IgD-negative memory B cell (primary cell): Measurements from ENCODE around the gene MED9. TPM values are rescaled to one million over a fixed set of nuclear protein-coding genes. Genes with fewer than 3 reads are reported as not detected.
A peak's percentile ranks its signal among the peaks of the same experiment; 100 is the strongest.
"Not testable (repeated sequence)": the region's sequence is repeated elsewhere in the genome, so short reads cannot be mapped to it uniquely, and the experiment has no call there.

Experiments used
- H3K27ac Mint-ChIP-seq, 3 donors: one replicate each; pipeline ENCODE4 v1.8.0; 2020 to 2022; ENCODE audit warnings: mild to moderate bottlenecking in 3 of 3, mixed read lengths in 3 of 3, moderate library complexity in 1 of 3
- H3K27me3 Mint-ChIP-seq: one replicate; pipeline ENCODE4 v1.8.0; 2021; ENCODE audit warnings: mixed read lengths
- H3K36me3 Mint-ChIP-seq: one replicate; pipeline ENCODE4 v1.8.0; 2020; ENCODE audit warnings: mild to moderate bottlenecking, mixed read lengths
- H3K4me1 Mint-ChIP-seq, 3 donors: one replicate each; pipeline ENCODE4 v1.8.0; 2020 to 2022; ENCODE audit warnings: mixed read lengths in 3 of 3, mild to moderate bottlenecking in 1 of 3
- H3K4me3 Mint-ChIP-seq, 4 donors: one replicate each; pipeline ENCODE4 v1.8.0; 2020 to 2022; ENCODE audit warnings: mild to moderate bottlenecking in 4 of 4, mixed read lengths in 4 of 4, moderate library complexity in 3 of 4
- H3K9me3 Mint-ChIP-seq, 3 donors: one replicate each; pipeline ENCODE4 v1.8.0; 2020 to 2021; ENCODE audit warnings: mixed read lengths in 3 of 3, mild to moderate bottlenecking in 1 of 3
- polyA plus RNA-seq: library from polyadenylated mRNA; unstranded; fragments of 300-500 nt; fragmentation: Illumina TruSeq; gene quantifications from one replicate; pipeline ENCODE4 v1.2.3, GENCODE V29; 2021

The MED9 gene
- polyA plus RNA-seq, 1 donor from 2014 or later: 18.1 TPM

- Mint-ChIP-seq H3K36me3 (no peaks in the 10 kb centered on the region), H3K9me3 (no peaks in the 10 kb centered on the region), H3K27ac (no peak overlapping the region), H3K4me1 (no peaks in the 10 kb centered on the region), H3K4me3 (no peak overlapping the region), H3K27me3 (peaks cover 2% of the 10 kb centered on the region)
Observed at GRCh38 chr17:17466511-17466910, 10.3 kb upstream of the MED9 start.

- H3K36me3 Mint-ChIP-seq: no peaks in the 10 kb centered on the region
- H3K4me1 Mint-ChIP-seq: no peaks in the 10 kb centered on the region
- H3K27ac Mint-ChIP-seq: no peak overlapping the region
- no peak overlapping the region for H3K4me3 Mint-ChIP-seq
- H3K27me3 Mint-ChIP-seq: peaks cover 2% of the 10 kb centered on the region
- no peaks in the 10 kb centered on the region for H3K9me3 Mint-ChIP-seq
Observed at GRCh38 chr17:17467016-17467415, 9.8 kb upstream of the MED9 start.

DNA sequence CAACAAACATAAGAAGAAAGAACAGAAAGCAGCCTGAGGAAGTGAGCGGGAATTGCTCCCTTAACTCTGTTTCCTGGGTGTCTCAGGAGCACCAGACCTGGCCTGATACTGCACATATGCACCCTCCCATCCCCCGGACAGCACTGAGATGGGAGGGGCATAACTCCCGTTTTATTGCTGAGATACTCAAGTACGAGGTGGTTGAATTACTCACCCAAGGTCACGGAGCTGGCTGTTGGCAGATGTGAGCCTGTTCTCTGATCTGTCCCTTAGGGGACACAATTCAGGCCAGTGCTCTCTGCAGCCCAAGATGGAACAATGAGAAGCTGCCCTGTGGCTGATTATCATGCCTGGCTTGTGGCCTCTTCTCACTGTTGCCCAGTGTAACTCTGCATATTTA lies 9.1 kb upstream of the MED9 start:
- Mint-ChIP-seq H3K4me1 (no peaks in the 10 kb centered on the region), H3K4me3 (no peak overlapping the region), H3K27ac (no peak overlapping the region)

DNA sequence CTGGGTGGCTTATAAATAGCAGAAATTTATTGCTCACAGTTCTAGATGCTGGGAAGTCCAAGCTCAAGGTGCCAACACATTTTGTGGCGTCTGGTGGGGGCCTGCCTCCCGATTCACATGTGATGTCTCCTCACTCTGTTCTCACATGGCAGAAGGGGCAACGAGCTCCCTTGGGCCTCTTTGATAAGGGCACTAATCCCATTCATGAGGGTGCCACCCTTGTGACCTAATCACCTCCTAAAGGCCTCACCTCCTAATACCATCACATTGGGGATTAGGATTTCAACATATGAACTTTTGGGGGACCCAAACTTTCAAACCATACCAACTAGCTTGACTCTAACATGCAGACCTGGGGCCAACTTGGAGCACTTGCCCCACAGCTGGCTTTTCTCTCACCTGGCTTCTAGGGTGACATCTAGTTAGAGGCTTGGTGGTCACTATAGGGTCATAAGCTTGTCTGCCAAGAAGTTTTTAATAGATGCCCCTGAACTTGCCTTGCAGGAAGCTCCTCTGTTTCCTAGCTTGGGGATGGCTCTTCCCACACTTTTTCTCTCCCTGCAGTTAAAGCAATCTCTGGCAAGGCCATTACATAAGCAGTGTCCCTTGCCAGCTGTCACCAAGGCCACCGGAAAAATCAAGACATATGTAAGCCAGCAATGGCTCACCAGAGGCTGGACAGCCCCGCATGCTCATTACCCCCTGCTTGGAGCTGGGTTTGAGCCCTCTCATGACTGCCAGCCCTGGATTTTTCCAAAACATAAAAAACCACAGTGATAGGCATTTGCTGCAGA lies 8.4 kb upstream of the MED9 start:
- Mint-ChIP-seq H3K4me3 (no peak overlapping the region), H3K27ac (no peak overlapping the region), H3K27me3 (peaks cover 4% of the 10 kb centered on the region), H3K36me3 (no peaks in the 10 kb centered on the region), H3K4me1 (no peaks in the 10 kb centered on the region), H3K9me3 (no peaks in the 10 kb centered on the region)

More for the DNA sequence above, 9.1 kb upstream of the MED9 start:
- H3K9me3 Mint-ChIP-seq: no peaks in the 10 kb centered on the region
- peaks cover 2% of the 10 kb centered on the region for H3K27me3 Mint-ChIP-seq
- H3K36me3 Mint-ChIP-seq: no peaks in the 10 kb centered on the region

DNA sequence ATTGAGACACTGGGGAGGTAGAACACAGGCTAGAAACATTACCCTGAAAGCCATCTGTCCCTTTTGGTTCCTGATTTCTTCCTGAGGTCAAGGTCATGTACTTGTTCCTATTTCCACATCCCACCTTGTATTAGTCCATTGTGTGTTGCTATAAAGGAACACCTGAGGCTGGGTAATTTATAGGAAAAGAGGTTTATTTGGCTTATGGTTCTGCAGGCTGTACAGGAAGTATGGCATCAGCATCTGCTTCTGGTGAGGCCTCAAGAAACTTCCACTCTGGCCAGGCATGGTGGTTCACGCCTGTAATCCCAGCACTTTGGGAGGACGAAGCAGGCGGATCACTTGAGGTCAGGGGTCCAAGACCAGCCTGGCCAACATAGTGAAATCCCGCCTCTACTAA lies 7.4 kb upstream of the MED9 start:
- Mint-ChIP-seq H3K27ac (no peak overlapping the region), H3K4me3 (no peak overlapping the region), H3K9me3 (no peaks in the 10 kb centered on the region), H3K36me3 (no peaks in the 10 kb centered on the region), H3K4me1 (no peaks in the 10 kb centered on the region), H3K27me3 (peaks cover 2% of the 10 kb centered on the region)

DNA sequence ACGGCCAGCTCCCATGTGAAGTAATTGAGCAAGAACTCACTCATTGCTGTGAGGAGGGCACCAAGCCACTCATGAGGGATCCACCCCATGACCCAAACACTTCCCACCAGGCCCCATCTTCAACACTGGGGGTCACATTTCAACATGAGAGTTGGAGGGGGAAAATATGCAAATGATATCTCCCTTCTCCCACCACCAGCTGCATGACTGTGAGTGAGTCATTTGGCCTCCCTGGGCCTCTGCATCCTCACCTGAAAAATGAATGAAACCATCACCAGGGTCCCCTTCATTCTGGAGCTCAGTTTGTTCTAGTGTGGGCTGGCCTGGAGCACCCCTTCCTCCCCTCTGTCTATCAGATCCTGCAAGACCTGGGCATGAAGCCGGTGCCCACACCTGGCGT lies 6.8 kb upstream of the MED9 start:
- Mint-ChIP-seq H3K27me3 (peaks cover 2% of the 10 kb centered on the region), H3K27ac (no peak overlapping the region), H3K4me1 (no peaks in the 10 kb centered on the region), H3K9me3 (no peaks in the 10 kb centered on the region), H3K4me3 (no peak overlapping the region), H3K36me3 (no peaks in the 10 kb centered on the region)

DNA sequence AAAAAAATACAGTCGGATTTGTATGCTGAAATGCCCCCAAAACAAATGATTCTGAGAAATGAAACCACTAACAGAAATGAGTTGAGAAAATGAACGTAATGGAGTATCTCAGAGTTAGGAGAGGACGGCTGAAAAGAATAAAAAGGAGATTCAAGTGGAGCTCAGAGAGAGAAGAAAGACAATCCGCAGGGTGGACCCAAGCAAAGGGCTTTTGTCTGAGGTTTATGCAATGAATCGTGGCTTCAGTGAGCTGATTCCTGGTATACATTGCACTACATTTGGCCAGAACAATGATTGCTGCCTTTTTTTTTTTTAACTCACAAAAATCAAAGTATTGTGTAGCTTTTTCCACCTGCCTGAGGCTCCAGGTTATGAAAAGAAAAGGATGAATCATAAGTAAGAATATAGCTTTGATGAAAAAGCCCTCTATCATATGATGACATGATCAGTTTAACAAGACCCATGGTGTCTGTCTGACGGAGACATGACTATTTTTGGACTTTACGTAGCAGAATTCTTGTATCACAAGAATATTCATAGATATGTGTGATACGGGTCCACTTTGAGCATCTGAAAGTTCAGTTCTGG lies 4.4 kb upstream of the MED9 start:
- peak overlapping the region in 1 of 4 donors; percentile 48 for H3K4me3 Mint-ChIP-seq
- peaks cover 3 to 5% (median 4%) of the 10 kb centered on the region in 3 donors for H3K4me1 Mint-ChIP-seq
- peaks cover 2% of the 10 kb centered on the region for H3K27me3 Mint-ChIP-seq
- peak overlapping the region in 1 of 3 donors; percentile 33 for H3K27ac Mint-ChIP-seq
- peaks cover 0 to 1% (median 0%) of the 10 kb centered on the region in 3 donors for H3K9me3 Mint-ChIP-seq
- peaks cover 1% of the 10 kb centered on the region for H3K36me3 Mint-ChIP-seq

DNA sequence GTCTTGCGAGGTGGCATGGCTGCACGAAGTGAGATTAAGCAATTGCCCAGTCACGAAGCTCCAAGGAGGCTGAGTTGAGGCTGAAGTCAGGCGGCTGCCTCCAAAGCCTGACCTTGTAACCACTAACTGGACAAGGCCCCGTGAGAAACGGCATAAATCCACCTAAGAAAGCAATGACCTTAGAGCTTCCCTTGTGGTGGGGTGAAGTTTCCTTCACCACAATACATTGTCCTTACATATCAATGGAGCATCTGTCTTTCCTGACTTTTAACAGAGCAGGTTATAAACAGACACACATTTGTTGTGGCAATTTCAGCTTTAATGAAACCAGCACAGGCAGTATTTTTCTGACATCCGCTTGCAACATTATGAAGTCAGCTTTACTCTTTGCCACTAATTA lies 2.5 kb upstream of the MED9 start:
- H3K27ac Mint-ChIP-seq: peak overlapping the region in 1 of 3 donors; percentile 42
- peaks cover 0 to 1% (median 0%) of the 10 kb centered on the region in 3 donors for H3K9me3 Mint-ChIP-seq

GRCh38 chr17:17479209-17479608 lies 2.4 kb downstream of the MED9 start:
- peaks cover 0 to 1% (median 0%) of the 10 kb centered on the region in 3 donors for H3K9me3 Mint-ChIP-seq
- H3K27ac Mint-ChIP-seq: peak overlapping the region in 1 of 3 donors; percentile 69
- H3K4me1 Mint-ChIP-seq: peaks cover 16 to 32% (median 28%) of the 10 kb centered on the region in 3 donors
- peaks cover 1% of the 10 kb centered on the region for H3K36me3 Mint-ChIP-seq
- peak overlapping the region in 2 of 4 donors; percentile 8 to 92 for H3K4me3 Mint-ChIP-seq
- H3K27me3 Mint-ChIP-seq: no peaks in the 10 kb centered on the region

More for the DNA sequence above, 2.5 kb upstream of the MED9 start:
- peaks cover 1% of the 10 kb centered on the region for H3K36me3 Mint-ChIP-seq
- H3K4me1 Mint-ChIP-seq: peaks cover 8 to 13% (median 11%) of the 10 kb centered on the region in 3 donors
- peak overlapping the region in 1 of 4 donors; percentile 3 for H3K4me3 Mint-ChIP-seq
- peaks cover 2% of the 10 kb centered on the region for H3K27me3 Mint-ChIP-seq

DNA sequence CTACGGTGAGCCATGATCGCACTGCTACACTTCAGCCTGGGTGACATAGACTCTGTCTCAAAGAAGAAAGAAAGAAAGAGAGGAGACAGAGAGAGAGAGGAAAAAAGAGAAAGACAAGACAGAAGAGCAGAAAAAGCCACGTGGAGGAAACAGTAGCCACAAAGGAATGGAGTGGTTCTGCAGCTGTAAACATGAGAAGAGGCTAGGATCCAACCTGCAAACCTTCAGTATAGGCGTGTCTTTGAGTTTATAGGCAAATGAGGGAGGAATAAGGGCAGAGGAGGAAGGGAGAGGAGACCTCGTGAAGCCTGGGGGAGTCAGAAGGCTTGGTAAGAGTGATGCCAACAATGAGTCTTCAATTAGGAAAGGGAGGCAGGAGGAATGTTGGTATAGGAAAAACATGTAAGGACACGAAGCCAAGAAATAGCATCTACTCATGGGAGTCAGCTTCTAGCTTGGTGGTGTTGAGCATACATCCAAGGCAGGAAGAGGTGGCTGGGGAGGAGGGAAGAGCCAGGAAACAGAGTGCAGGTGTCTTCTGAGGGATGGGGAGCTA lies 3.9 kb downstream of the MED9 start:
- Mint-ChIP-seq H3K36me3 (peaks cover 3% of the 10 kb centered on the region), H3K4me3 (peak overlapping the region in 1 of 4 donors; percentile 13), H3K4me1 (peaks cover 16 to 32% (median 28%) of the 10 kb centered on the region in 3 donors), H3K9me3 (peaks cover 0 to 1% (median 0%) of the 10 kb centered on the region in 3 donors), H3K27me3 (no peaks in the 10 kb centered on the region), H3K27ac (peak overlapping the region in 2 of 3 donors; percentile 67 to 89)

GRCh38 chr17:17481860-17482259 lies 5.1 kb downstream of the MED9 start:
- no peak overlapping the region for H3K27ac Mint-ChIP-seq
- H3K9me3 Mint-ChIP-seq: no peaks in the 10 kb centered on the region
- no peaks in the 10 kb centered on the region for H3K27me3 Mint-ChIP-seq
- peak overlapping the region in 1 of 4 donors; percentile 19 for H3K4me3 Mint-ChIP-seq
- peaks cover 15 to 31% (median 28%) of the 10 kb centered on the region in 3 donors for H3K4me1 Mint-ChIP-seq
- peaks cover 3% of the 10 kb centered on the region for H3K36me3 Mint-ChIP-seq

- peaks cover 8 to 19% (median 17%) of the 10 kb centered on the region in 3 donors for H3K4me1 Mint-ChIP-seq
Observed at GRCh38 chr17:17484451-17484899, 7.7 kb downstream of the MED9 start.

DNA sequence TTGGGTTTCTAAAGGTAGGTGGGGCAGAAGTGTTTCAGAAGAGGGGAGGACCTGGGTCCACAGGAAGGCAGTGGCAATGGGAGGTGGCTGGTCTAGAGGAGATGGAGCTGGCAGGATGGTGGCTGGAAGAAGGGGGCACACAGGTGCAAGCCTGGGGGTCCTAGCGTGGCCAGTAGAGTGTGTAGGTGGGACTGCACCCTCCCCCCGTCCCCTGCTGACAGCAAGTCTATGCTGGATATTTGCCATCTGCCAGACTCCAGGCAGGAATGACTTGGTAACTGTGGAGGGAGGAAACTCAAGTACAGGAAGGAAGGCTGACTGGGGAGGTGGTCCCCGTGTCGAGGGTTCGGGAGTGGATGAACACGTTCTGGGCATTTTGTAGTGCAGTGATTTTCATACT lies 8.6 kb downstream of the MED9 start:
- Mint-ChIP-seq H3K27me3 (no peaks in the 10 kb centered on the region), H3K4me1 (peaks cover 6 to 17% (median 17%) of the 10 kb centered on the region in 3 donors), H3K36me3 (peaks cover 4% of the 10 kb centered on the region), H3K4me3 (no peak overlapping the region), H3K9me3 (no peaks in the 10 kb centered on the region), H3K27ac (no peak overlapping the region)

More at GRCh38 chr17:17484451-17484899, 7.7 kb downstream of the MED9 start:
- Mint-ChIP-seq H3K4me3 (no peak overlapping the region), H3K27me3 (no peaks in the 10 kb centered on the region), H3K9me3 (no peaks in the 10 kb centered on the region), H3K27ac (no peak overlapping the region), H3K36me3 (peaks cover 4% of the 10 kb centered on the region)

GRCh38 chr17:17486416-17486815 lies 9.6 kb downstream of the MED9 start:
- not testable (repeated sequence) for H3K27ac Mint-ChIP-seq

DNA sequence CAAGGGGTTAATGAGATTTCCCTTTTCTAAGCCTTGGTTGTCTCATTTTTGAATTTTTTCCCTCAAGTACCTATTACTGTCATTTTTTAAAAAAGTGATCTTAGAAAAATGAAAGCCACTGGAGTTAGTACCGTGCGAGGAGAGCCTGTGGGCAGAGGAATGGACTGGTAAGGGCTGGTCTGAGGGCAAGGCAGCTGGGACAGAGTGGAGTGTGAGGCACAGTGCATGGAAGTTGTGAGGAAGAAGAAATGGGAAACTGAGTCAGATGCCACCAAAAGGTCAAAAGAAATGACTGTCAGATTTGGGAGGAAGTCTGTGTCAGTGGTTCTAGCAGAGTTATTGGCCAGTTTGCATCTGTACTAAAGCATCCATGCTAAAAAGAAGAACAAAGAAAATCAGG lies 11.2 kb downstream of the MED9 start:
- Mint-ChIP-seq H3K27me3 (no peaks in the 10 kb centered on the region), H3K4me3 (no peak overlapping the region), H3K4me1 (peaks cover 0 to 3% (median 1%) of the 10 kb centered on the region in 3 donors), H3K36me3 (peaks cover 4% of the 10 kb centered on the region), H3K27ac (no peak overlapping the region), H3K9me3 (no peaks in the 10 kb centered on the region)

More at GRCh38 chr17:17486416-17486815, 9.6 kb downstream of the MED9 start:
- not testable (repeated sequence) for H3K36me3 Mint-ChIP-seq, H3K4me3 Mint-ChIP-seq, H3K9me3 Mint-ChIP-seq, H3K27me3 Mint-ChIP-seq
- peaks cover 3 to 16% (median 10%) of the 10 kb centered on the region in 3 donors for H3K4me1 Mint-ChIP-seq
